Endodermal cell (in vitro differentiated cells): ENCODE results near the gene BTN2A1. TPM values are rescaled to one million over a fixed set of nuclear protein-coding genes. Genes with fewer than 3 reads are reported as not detected.
"Not testable (repeated sequence)": the region's sequence is repeated elsewhere in the genome, so short reads cannot be mapped to it uniquely, and the experiment has no call there.

Experiments used
- DNase-seq: peaks from one replicate; pipeline ENCODE4 v3.0.0-alpha.2; 2017
- H3K27ac ChIP-seq: 2 replicates; pipeline ENCODE4 v1.5.1; 2013; ENCODE audit warnings: mild to moderate bottlenecking, low read depth, low read length, moderate library complexity
- H3K27me3 ChIP-seq: 2 replicates; pipeline ENCODE4 v1.6.1; 2013; ENCODE audit warnings: mild to moderate bottlenecking, low read length, moderate library complexity; ENCODE audit not compliant: insufficient read depth, control insufficient read depth, poor library complexity, severe bottlenecking
- H3K36me3 ChIP-seq: 2 replicates; pipeline ENCODE4 v1.7.0; 2013; ENCODE audit warnings: mild to moderate bottlenecking, low read length, moderate library complexity; ENCODE audit not compliant: control insufficient read depth, insufficient read depth
- H3K4me1 ChIP-seq: one replicate; pipeline ENCODE4 v1.7.0; 2013; ENCODE audit warnings: low read length; ENCODE audit not compliant: control insufficient read depth, insufficient read depth
- H3K4me3 ChIP-seq: 2 replicates; pipeline ENCODE4 v1.5.1; 2013; ENCODE audit warnings: mild to moderate bottlenecking, low read length, moderate library complexity
- H3K9ac ChIP-seq: 2 replicates; pipeline ENCODE4 v1.6.1; 2013; ENCODE audit warnings: mild to moderate bottlenecking, low read length, moderate library complexity; ENCODE audit not compliant: poor library complexity, severe bottlenecking; ENCODE audit errors: extremely low read depth
- H3K9me3 ChIP-seq: 2 replicates; pipeline ENCODE4 v1.6.1; 2013; ENCODE audit warnings: mild to moderate bottlenecking, low read length, moderate library complexity; ENCODE audit not compliant: control insufficient read depth
- H3K27ac Mint-ChIP-seq: 2 replicates; pipeline ENCODE4 v1.8.0; 2020; ENCODE audit warnings: mixed read lengths
- H3K27me3 Mint-ChIP-seq: 2 replicates; pipeline ENCODE4 v1.8.0; 2021; ENCODE audit warnings: mild to moderate bottlenecking, mixed read lengths; ENCODE audit not compliant: insufficient read depth
- H3K36me3 Mint-ChIP-seq: 2 replicates; pipeline ENCODE4 v1.8.0; 2020; ENCODE audit warnings: low read depth, mixed read lengths
- H3K4me1 Mint-ChIP-seq: 2 replicates; pipeline ENCODE4 v1.8.0; 2020; ENCODE audit warnings: mixed read lengths
- H3K4me3 Mint-ChIP-seq: 2 replicates; pipeline ENCODE4 v1.8.0; 2020; ENCODE audit warnings: mild to moderate bottlenecking, moderate library complexity, mixed read lengths
- H3K9me3 Mint-ChIP-seq: 2 replicates; pipeline ENCODE4 v1.8.0; 2020; ENCODE audit warnings: mild to moderate bottlenecking, mixed read lengths
- WGBS, 2 experiments: methylation state at CpG; one replicate each; pipeline versions ENCODE4 v1.1.5 to v1.1.7; 2013; ENCODE audit warnings: missing lambda C conversion rate in 2 of 2, mixed read lengths in 1 of 2; ENCODE audit not compliant: insufficient coverage in 1 of 2, insufficient read length in 1 of 2; 5-methylcytosine and 5-hydroxymethylcytosine counted together
- total RNA-seq, 2 donors: library from RNA; stranded (reverse); fragmentation: NEBNext Ultra II Directional in 1 of 2; extraction: Animal tissue kit (Norgen Biotek cat#: 25700) in 1 of 2; gene quantifications; 2 replicates in 1 of 2; 3 replicates in 1 of 2; pipeline ENCODE4 v1.2.1, GENCODE V29; 2021
- TF ChIP-seq, protein P1 (sequence below): fragments of 200-600 bp; sonication (generic); conservative IDR thresholded peaks from 2 replicates; pipeline ENCODE4 v1.5.0; 2021; ENCODE audit warnings: antibody characterized with exemption, mild to moderate bottlenecking

BTN2A1 gene
- total RNA-seq, 2 donors from 2014 or later, result 15.0 to 18.7 TPM

GRCh38 chr6:26502626-26503025 lies 44.9 kb downstream of the BTN2A1 start:
- no peak overlapping the region for H3K27ac Mint-ChIP-seq
- H3K9me3 Mint-ChIP-seq, result no peaks in the 10 kb centered on the region
- Histone ChIP-seq H3K9me3 (no peaks in the 10 kb centered on the region), H3K27ac (no peak overlapping the region), H3K27me3 (peaks cover 50% of the 10 kb centered on the region), H3K36me3 (no peaks in the 10 kb centered on the region), H3K9ac (no peak overlapping the region), H3K4me1 (peaks cover 6% of the 10 kb centered on the region), H3K4me3 (no peak overlapping the region)
- H3K4me3 Mint-ChIP-seq, result no peak overlapping the region
- WGBS, 2 experiments, result 94 to 96% methylated on average over 3 of the region's 3 CpGs
- H3K4me1 Mint-ChIP-seq, result peaks cover 6% of the 10 kb centered on the region
- H3K36me3 Mint-ChIP-seq, result no peaks in the 10 kb centered on the region
- TF ChIP-seq, protein P1, sequence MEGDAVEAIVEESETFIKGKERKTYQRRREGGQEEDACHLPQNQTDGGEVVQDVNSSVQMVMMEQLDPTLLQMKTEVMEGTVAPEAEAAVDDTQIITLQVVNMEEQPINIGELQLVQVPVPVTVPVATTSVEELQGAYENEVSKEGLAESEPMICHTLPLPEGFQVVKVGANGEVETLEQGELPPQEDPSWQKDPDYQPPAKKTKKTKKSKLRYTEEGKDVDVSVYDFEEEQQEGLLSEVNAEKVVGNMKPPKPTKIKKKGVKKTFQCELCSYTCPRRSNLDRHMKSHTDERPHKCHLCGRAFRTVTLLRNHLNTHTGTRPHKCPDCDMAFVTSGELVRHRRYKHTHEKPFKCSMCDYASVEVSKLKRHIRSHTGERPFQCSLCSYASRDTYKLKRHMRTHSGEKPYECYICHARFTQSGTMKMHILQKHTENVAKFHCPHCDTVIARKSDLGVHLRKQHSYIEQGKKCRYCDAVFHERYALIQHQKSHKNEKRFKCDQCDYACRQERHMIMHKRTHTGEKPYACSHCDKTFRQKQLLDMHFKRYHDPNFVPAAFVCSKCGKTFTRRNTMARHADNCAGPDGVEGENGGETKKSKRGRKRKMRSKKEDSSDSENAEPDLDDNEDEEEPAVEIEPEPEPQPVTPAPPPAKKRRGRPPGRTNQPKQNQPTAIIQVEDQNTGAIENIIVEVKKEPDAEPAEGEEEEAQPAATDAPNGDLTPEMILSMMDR, result no peak
- no peak for DNase-seq
- H3K27me3 Mint-ChIP-seq, result peaks cover 59% of the 10 kb centered on the region

- no peaks in the 10 kb centered on the region for H3K9me3 Mint-ChIP-seq
- no peak overlapping the region for H3K4me3 Mint-ChIP-seq
- TF ChIP-seq, protein P1, result no peak
Measured at GRCh38 chr6:26507658-26508057, 49.9 kb downstream of the BTN2A1 start.

DNA sequence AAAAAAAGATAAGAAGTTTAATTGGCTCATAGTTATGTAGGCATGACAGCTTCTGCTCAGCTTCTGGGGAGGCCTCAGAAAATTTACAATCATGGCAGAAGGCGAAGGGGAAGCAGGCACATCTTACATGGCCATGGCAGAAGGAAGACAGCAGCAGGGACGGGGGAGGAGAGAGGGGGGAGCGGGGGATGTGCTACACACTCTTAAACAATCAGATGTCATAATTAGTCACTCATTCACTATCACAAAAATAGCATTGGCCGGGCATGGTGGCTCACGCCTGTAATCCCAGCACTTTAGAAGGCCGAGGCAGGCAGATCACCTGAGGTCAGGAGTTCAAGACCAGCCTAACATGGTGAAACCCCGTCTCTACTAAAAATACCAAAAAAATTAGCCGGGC lies 53.3 kb downstream of the BTN2A1 start:
- H3K27me3 ChIP-seq, H3K9me3 Mint-ChIP-seq, H3K36me3 Mint-ChIP-seq, H3K4me3 Mint-ChIP-seq, H3K4me3 ChIP-seq, H3K9me3 ChIP-seq, H3K27ac Mint-ChIP-seq, DNase-seq, H3K9ac ChIP-seq, H3K4me1 Mint-ChIP-seq, H3K36me3 ChIP-seq, H3K27ac ChIP-seq, H3K4me1 ChIP-seq: not testable (repeated sequence)
- H3K27me3 Mint-ChIP-seq, result peaks cover 20% of the 10 kb centered on the region
- 92 to 94% methylated on average over 5 to 7 of the region's 8 CpGs for WGBS, 2 experiments

More at GRCh38 chr6:26507658-26508057, 49.9 kb downstream of the BTN2A1 start:
- Mint-ChIP-seq H3K36me3 (no peaks in the 10 kb centered on the region), H3K27me3 (peaks cover 42% of the 10 kb centered on the region), H3K27ac (no peak overlapping the region), H3K4me1 (no peaks in the 10 kb centered on the region)
- H3K36me3 ChIP-seq, result no peaks in the 10 kb centered on the region
- no peak overlapping the region for H3K27ac ChIP-seq
- H3K9me3 ChIP-seq, result no peaks in the 10 kb centered on the region
- H3K4me3 ChIP-seq, result no peak overlapping the region
- H3K27me3 ChIP-seq, result peaks cover 23% of the 10 kb centered on the region
- 94 to 100% methylated on average over 3 of the region's 3 CpGs for WGBS, 2 experiments
- H3K4me1 ChIP-seq, result peaks cover 4% of the 10 kb centered on the region
- no peak for DNase-seq
- no peak overlapping the region for H3K9ac ChIP-seq

DNA sequence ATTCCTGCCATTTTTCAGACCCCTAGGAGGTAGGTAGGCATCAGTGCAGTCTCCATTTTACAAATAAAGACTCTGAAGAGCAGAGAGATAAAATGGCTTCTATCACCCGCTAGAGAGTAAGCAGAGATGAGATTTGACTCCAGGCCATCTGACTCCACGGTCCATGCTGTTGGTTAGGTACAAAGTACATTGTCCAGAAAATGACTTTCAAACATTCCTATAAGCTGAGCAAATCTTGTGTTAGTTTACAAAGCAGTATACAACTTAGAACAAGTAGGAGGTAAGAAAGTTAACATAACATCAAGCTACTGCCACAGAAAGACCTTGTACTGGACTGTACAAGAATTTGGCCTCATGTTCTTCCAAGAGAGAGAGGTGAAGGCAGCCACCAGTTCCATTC lies 57.2 kb downstream of the BTN2A1 start:
- Mint-ChIP-seq H3K27me3 (peaks cover 4% of the 10 kb centered on the region), H3K4me3 (no peak overlapping the region), H3K27ac (no peak overlapping the region), H3K4me1 (peaks cover under 1% of the 10 kb centered on the region), H3K36me3 (no peaks in the 10 kb centered on the region), H3K9me3 (no peaks in the 10 kb centered on the region)
- H3K36me3 ChIP-seq, result no peaks in the 10 kb centered on the region
- TF ChIP-seq, protein P1, result no peak
- no peaks in the 10 kb centered on the region for H3K27me3 ChIP-seq
- DNase-seq, result no peak
- no peak overlapping the region for H3K27ac ChIP-seq
- H3K4me3 ChIP-seq, result no peak overlapping the region
- H3K4me1 ChIP-seq, result no peaks in the 10 kb centered on the region
- 97 to 100% methylated on average over 1 to 2 of the region's 2 CpGs for WGBS, 2 experiments
- no peaks in the 10 kb centered on the region for H3K9me3 ChIP-seq
- no peak overlapping the region for H3K9ac ChIP-seq
